Measurements from ENCODE around the gene IGSF11.

DNA sequence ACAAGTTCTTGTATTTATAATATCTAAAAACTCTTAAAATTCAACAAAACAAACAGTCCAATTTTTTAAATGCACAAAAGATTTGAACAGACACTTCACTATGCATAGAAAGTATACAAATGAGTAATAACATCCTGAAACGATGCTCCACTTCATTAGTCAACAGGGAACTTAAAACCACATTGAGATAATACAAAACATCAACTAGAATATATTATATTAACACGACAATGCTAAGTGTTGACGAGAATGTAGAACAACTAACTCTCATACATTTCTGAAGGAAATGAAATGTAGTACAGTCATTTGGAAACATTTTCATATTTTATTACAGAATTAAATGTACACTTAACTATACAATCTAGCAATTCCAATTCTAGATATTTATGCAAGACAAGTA, 93.4 kb downstream of the IGSF11 start:
- TF ChIP-seq, protein P1, sequence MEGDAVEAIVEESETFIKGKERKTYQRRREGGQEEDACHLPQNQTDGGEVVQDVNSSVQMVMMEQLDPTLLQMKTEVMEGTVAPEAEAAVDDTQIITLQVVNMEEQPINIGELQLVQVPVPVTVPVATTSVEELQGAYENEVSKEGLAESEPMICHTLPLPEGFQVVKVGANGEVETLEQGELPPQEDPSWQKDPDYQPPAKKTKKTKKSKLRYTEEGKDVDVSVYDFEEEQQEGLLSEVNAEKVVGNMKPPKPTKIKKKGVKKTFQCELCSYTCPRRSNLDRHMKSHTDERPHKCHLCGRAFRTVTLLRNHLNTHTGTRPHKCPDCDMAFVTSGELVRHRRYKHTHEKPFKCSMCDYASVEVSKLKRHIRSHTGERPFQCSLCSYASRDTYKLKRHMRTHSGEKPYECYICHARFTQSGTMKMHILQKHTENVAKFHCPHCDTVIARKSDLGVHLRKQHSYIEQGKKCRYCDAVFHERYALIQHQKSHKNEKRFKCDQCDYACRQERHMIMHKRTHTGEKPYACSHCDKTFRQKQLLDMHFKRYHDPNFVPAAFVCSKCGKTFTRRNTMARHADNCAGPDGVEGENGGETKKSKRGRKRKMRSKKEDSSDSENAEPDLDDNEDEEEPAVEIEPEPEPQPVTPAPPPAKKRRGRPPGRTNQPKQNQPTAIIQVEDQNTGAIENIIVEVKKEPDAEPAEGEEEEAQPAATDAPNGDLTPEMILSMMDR (conservative IDR thresholded peaks at IDR 0.05; ENCODE audit: low read depth, low read length): no peak
- TF ChIP-seq EZH2 (IDR thresholded peaks at IDR 0.05; ENCODE audit: low read length, unreplicated experiment): no peak
